Activated naive CD4-positive, alpha-beta T cell treated with anti-CD3 and anti-CD28 coated beads, Interleukin-2, amount 10 ng/mL, durations not matched to agents 7 days and 5 days (primary cell): Measurements from ENCODE around the gene UNC119B.
A peak's percentile ranks its signal among the peaks of the same experiment; 100 is the strongest.

ENCODE experiments used
- CTCF ChIA-PET: fragments of 350-600 bp; sonication (Branson Sonifier 250); formaldehyde crosslinking; loops from one replicate; lab custom pipeline; 2021; ENCODE audit warnings: antibody characterized with exemption; lab: Charles Lee
- DNase-seq: peaks from one replicate; pipeline ENCODE4 v3.0.0-alpha.2; 2020
- H3K27ac Mint-ChIP-seq: one replicate; pipeline ENCODE4 v1.8.0; 2021; ENCODE audit warnings: mild to moderate bottlenecking, moderate library complexity, mixed read lengths
- H3K27me3 Mint-ChIP-seq: one replicate; pipeline ENCODE4 v1.8.0; 2021; ENCODE audit warnings: mild to moderate bottlenecking, mixed read lengths
- H3K36me3 Mint-ChIP-seq: one replicate; pipeline ENCODE4 v1.8.0; 2021; ENCODE audit warnings: mixed read lengths
- H3K4me1 Mint-ChIP-seq: one replicate; pipeline ENCODE4 v1.8.0; 2021; ENCODE audit warnings: mixed read lengths
- H3K4me3 Mint-ChIP-seq: one replicate; pipeline ENCODE4 v1.8.0; 2021; ENCODE audit warnings: mild to moderate bottlenecking, moderate library complexity, mixed read lengths
- H3K9me3 Mint-ChIP-seq: one replicate; pipeline ENCODE4 v1.8.0; 2021; ENCODE audit warnings: mixed read lengths

The UNC119B gene

DNA sequence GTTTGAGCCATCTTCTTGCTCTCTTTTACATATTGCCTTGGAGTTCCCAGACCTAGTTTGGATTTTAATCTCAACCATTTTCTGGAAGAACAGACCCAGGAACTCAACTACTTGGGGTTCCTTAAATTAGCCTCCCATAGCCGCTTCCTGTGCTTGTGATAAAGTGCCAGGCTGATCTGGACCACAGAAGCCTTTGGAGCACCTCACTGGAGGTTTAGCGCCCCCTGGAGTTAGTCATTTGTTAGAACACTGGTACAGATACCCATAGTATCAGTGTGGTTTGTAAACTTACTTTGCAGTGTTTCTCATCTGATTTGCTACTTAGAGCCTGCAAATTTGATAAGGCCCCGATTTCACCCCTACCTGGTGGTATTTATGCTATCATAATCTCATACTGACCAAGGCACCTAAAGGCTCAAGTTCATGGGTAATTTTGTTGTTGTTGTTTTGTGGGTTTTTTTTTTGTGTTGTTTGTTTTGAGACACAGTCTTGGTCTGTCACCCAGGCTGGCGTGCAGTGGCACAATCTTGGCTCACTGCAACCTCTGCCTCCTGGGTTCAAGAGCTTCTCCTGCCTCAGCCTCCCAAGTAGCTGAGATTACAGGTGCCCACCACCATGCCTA is 3.7 kb downstream of the UNC119B start:
- Mint-ChIP-seq H3K36me3 (peaks cover 37% of the 10 kb centered on the region), H3K4me3 (no peak overlapping the region), H3K27me3 (no peaks in the 10 kb centered on the region), H3K27ac (no peak overlapping the region), H3K4me1 (peaks cover 51% of the 10 kb centered on the region), H3K9me3 (no peaks in the 10 kb centered on the region)
- DNase-seq, result peak; percentile 83
- CTCF ChIA-PET, result interaction anchor here (0.8 to 3.3 kb wide), 5 partner anchors 11 to 258 kb away, joined by 3 to 34 read pairs (median 7); partner anchors contain the start of gene ACADS

DNA sequence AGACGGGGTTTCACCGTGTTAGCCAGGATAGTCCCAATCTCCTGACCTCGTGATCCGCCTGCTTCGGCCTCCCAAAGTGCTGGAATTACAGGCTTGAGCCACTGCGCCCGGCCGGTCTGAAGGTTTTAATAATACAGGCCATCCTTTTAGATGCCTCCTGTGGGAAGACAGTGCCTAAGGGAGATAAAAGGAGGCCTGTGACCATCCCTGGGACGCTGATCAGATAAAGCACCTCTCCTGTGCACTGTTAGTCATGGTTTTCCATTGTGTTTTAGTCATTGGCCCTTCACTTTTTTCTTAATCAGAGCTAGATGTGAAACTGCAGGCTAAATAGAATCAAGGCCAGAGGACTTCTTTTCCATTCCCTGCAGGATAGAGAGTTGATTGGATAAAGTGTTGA is 7.8 kb downstream of the UNC119B start:
- Mint-ChIP-seq H3K9me3 (no peaks in the 10 kb centered on the region), H3K36me3 (peaks cover 66% of the 10 kb centered on the region)
- CTCF ChIA-PET, result interaction anchor here (0.9 to 1.3 kb wide), 2 partner anchors 69 to 71 kb away, joined by 3 to 6 read pairs; no protein-coding TSS in a partner anchor

DNA sequence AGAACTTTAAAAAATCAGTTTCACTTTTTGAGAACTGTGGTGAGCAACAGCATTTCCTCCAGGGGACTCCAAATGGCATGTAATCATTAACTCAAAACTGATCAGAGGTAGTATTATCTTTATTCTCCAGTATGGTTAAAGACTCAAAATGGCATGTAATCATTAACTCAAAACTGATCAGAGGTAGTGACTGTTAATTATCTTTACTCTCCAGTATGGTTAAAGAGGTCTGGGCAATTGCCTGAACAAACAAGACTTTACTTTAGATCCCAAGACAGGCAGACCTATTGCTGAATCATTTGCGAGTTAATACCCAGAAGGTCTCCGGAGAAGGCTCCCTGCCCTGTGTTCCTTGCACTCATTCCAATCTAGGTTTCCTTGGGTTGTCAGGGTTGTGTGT is 8.8 kb downstream of the UNC119B start:
- peak overlapping the region; percentile 1 for H3K27ac Mint-ChIP-seq
- no peaks in the 10 kb centered on the region for H3K27me3 Mint-ChIP-seq
- DNase-seq, result no peak
- no peak overlapping the region for H3K4me3 Mint-ChIP-seq
- CTCF ChIA-PET, result interaction anchor here (0.8 kb wide), 1 partner anchor 138 kb away, joined by 3 read pairs; the partner anchor contains the start of gene POP5
- H3K36me3 Mint-ChIP-seq, result peaks cover 63% of the 10 kb centered on the region
- H3K4me1 Mint-ChIP-seq, result peaks cover 27% of the 10 kb centered on the region
- no peaks in the 10 kb centered on the region for H3K9me3 Mint-ChIP-seq

More for the DNA sequence above, 7.8 kb downstream of the UNC119B start:
- no peaks in the 10 kb centered on the region for H3K27me3 Mint-ChIP-seq
- peaks cover 35% of the 10 kb centered on the region for H3K4me1 Mint-ChIP-seq
- no peak for DNase-seq
- no peak overlapping the region for H3K4me3 Mint-ChIP-seq
- no peak overlapping the region for H3K27ac Mint-ChIP-seq

DNA sequence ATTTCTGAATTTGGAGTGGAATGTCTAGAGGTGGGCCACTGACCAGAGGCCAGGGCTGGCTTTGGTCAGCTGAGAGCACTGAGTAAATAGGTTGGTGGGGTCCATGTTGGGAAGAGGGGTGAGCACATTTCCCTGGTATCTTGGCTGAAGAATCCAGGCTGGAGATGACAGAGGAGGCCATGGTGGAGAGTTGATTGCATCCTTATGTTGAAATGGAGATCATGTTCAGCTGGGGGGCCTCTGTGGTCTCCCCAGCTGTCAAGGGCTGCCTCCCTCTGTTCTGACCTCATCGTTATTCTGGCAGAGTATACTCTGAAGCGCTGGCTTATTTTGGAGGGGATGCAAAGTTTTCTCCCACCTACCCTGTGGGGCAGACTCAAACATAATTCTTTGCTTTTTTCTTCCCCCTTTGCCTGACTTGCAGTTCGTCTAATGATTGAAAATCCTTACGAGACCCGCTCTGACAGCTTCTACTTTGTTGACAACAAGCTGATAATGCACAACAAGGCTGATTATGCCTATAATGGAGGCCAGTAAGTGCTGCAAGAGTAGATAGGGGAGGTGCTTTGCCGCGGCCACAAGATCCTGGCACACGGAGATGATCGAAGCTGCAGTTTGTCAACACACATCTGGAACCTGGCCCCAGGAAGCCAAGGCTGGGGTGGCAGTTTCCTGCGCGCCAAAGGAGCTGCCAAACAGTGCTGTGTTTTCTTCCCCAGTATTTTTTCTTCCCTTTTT is 9.4 kb downstream of the UNC119B start:
- CTCF ChIA-PET, result interaction anchor here (0.8 to 2.3 kb wide), 6 partner anchors 8 to 252 kb away, joined by 3 to 9 read pairs (median 4); partner anchors contain the start of genes POP5 and UNC119B
- Mint-ChIP-seq H3K27me3 (no peaks in the 10 kb centered on the region), H3K9me3 (no peaks in the 10 kb centered on the region), H3K36me3 (peaks cover 65% of the 10 kb centered on the region), H3K4me3 (no peak overlapping the region), H3K27ac (peak overlapping the region; percentile 1), H3K4me1 (peaks cover 26% of the 10 kb centered on the region)
- no peak for DNase-seq

DNA sequence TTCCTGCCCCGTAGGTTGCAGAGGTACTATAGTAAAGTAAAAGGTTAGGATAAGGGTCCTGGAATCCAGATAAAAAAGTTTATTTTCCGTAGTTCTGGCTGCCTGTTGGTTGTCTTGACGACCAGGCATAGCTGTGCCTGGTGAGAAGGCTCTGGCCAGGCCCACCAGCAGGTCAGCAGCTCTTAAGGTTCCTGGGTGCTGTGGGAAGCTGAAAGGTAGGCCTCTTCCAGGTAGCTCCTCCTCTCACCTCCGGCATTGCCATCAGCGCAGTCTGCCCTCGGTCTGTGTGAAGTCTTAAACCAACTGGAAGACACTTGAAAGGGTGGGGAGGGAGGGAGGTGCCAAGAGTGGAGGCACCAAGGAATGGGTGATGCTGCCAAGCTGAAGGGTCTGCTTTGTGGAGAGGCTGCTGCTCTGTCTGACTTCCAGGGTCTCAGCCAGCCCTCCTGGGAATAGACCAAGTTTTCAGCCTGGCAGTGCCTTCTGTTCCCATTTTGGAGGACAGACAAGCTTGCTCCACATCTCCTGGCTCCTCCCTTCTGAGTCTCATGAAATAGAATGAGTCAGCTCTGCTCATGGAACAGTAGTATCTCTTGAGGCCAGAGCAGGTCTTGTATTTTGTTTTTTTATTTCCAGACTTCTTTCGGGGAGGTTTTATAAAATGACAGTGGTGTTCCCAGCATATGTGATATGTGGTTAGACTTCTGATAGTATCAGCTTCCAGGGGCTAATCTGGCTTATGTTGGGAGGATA is 10.2 kb downstream of the UNC119B start:
- DNase-seq, result no peak
- peaks cover 32% of the 10 kb centered on the region for H3K4me1 Mint-ChIP-seq
- H3K4me3 Mint-ChIP-seq, result no peak overlapping the region
- H3K27me3 Mint-ChIP-seq, result no peaks in the 10 kb centered on the region
- no peaks in the 10 kb centered on the region for H3K9me3 Mint-ChIP-seq
- CTCF ChIA-PET, result interaction anchor here (0.7 to 2.3 kb wide), 6 partner anchors 9 to 252 kb away, joined by 3 to 9 read pairs (median 4); partner anchors contain the start of gene UNC119B
- H3K36me3 Mint-ChIP-seq, result peaks cover 63% of the 10 kb centered on the region
- no peak overlapping the region for H3K27ac Mint-ChIP-seq

DNA sequence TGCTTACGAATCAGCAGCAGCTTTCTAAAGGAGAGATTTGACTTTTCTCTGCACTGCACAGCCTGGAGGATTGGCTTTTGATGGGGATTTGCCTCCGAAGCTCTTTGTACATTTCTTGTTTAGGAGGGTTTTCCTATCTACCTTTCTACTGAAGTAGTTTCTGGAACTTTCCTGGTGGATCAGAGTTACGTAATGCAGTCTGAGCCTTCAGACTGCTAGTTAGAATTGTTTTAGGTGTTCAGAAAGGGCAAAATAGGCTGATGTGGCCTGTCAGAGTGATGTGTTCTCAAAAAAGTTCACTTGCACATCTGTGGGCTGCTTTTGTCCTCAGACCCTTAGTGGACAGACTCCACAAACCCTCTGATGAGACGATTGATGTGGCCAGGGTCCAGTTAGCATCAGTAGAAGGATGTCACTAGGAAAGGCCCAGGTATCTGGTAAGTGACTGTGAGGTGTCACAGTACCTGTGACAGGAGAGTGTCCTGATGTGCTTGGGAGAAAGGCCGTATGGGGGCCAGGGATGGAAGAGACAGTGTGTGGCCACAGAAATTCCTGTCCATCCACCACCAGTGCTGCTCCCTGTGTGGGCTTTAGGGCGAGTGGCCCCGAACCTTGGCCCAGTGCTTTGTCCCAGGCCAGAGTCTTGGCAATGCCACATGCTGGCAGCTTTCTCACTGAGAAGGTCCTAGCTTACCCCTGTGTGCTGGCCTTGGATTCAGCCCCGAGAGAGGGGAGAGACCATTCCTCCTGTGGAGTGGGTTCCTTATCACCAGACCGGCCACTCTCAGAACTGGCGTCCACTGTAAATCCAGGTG is 10.9 kb downstream of the UNC119B start:
- CTCF ChIA-PET, result interaction anchor here (0.7 to 2.3 kb wide), 6 partner anchors 10 to 223 kb away, joined by 3 to 9 read pairs (median 4); partner anchors contain the start of gene UNC119B
- Mint-ChIP-seq H3K27ac (no peak overlapping the region), H3K4me1 (peaks cover 37% of the 10 kb centered on the region), H3K36me3 (peaks cover 62% of the 10 kb centered on the region), H3K27me3 (no peaks in the 10 kb centered on the region), H3K4me3 (no peak overlapping the region), H3K9me3 (no peaks in the 10 kb centered on the region)
- DNase-seq, result no peak

DNA sequence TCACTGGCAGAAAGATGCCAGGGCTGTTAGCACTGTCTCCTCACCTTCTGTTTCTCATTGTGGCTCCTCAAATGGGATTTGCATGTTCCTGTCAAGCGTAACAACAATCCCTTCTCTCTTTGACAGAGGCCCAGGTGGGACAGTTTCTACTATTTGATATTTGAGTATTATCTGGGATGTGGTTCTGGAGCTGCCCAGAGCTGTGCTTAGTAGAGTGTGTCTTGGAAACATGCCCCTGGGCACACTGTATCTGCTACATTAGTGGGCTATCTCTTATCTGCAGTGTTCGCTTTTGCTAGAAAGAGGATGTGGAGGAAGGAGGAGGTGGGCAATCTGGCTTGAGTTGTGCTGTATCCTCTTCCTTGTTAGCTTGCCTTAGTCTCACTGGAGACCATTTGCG is 11.6 kb downstream of the UNC119B start:
- H3K4me3 Mint-ChIP-seq, result no peak overlapping the region
- H3K4me1 Mint-ChIP-seq, result peaks cover 44% of the 10 kb centered on the region
- CTCF ChIA-PET, result interaction anchor here (1.2 to 2.3 kb wide), 3 partner anchors 11 to 75 kb away, joined by 3 to 9 read pairs (median 5); partner anchors contain the start of gene UNC119B
- H3K9me3 Mint-ChIP-seq, result no peaks in the 10 kb centered on the region
- DNase-seq, result no peak
- peaks cover 55% of the 10 kb centered on the region for H3K36me3 Mint-ChIP-seq
- no peaks in the 10 kb centered on the region for H3K27me3 Mint-ChIP-seq
- H3K27ac Mint-ChIP-seq, result no peak overlapping the region

DNA sequence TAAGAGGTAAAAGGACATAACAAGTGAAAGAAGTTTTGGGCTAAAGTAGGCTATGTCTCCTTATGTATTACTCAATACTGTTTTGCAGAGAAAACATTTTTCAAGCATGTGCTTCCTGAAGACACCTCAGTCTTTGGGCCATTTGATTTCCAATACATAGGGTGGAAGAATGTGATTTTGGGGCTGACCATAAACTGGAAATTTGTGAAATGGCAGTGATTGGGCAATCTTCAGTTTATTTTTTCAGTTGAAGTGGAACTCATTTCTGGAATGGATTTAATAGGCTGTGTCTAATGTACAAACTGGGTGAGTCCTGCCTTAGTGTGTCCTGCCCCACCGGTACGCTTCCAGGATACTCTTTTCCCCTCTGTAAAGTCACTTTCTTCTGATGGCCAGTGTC is 12.5 kb downstream of the UNC119B start:
- H3K4me1 Mint-ChIP-seq, result peaks cover 45% of the 10 kb centered on the region
- CTCF ChIA-PET, result interaction anchor here (1.2 kb wide), 1 partner anchor 76 kb away, joined by 3 read pairs; no protein-coding TSS in a partner anchor
- H3K4me3 Mint-ChIP-seq, result no peak overlapping the region
- H3K27me3 Mint-ChIP-seq, result no peaks in the 10 kb centered on the region
- no peaks in the 10 kb centered on the region for H3K9me3 Mint-ChIP-seq
- peaks cover 50% of the 10 kb centered on the region for H3K36me3 Mint-ChIP-seq
- H3K27ac Mint-ChIP-seq, result no peak overlapping the region
- DNase-seq, result no peak

DNA sequence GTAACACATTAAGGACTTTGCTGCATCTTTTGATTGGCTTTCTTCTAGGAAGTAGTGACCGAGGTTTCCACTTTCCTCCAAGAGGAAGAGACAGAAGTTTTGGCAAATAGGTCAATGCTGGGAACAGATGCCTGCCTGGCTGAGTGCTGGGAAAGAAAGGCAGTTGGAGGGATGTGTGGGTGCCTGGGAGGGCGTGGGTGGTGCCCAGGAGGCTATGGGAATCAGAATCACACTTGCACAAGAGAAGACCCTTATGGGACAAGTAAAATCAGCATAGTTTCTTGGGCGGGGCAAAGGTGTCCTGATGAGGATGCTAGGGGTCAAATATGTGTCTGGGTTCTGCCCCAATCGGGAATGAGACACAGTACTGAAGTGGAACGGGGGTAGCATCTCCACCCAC is 14.5 kb downstream of the UNC119B start:
- no peak for DNase-seq
- peaks cover 28% of the 10 kb centered on the region for H3K4me1 Mint-ChIP-seq
- H3K4me3 Mint-ChIP-seq, result peak overlapping the region; percentile 95
- no peaks in the 10 kb centered on the region for H3K27me3 Mint-ChIP-seq
- CTCF ChIA-PET, result interaction anchor here (0.6 to 1.2 kb wide), 2 partner anchors 76 to 372 kb away, joined by 3 to 5 read pairs; no protein-coding TSS in a partner anchor
- peaks cover 43% of the 10 kb centered on the region for H3K36me3 Mint-ChIP-seq
- no peak overlapping the region for H3K27ac Mint-ChIP-seq
- H3K9me3 Mint-ChIP-seq, result no peaks in the 10 kb centered on the region

DNA sequence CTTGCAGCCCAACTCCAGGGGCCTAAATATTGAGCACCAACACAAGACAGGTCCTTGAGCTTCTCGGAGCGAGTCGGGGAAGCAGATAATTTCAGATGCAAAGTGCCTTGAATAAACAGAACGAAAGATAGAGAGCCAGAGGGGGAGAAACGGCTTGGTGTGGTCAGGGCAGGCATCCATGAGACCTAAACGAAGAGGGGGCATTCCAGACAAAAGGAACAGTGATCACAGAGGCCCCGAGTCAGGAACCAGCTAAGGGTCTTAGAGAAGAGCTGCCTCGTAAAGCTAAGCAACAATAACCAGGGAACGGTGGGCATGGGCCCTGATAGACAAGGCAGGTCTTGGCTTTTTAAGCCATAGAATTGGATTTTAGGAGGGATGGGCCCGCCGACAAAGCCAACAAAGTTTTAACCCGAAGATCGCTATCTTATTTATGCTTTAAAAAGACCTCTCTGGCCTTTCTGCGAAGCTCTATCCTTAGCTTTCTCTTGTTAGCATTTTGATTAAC is 14.9 kb downstream of the UNC119B start:
- peaks cover 40% of the 10 kb centered on the region for H3K36me3 Mint-ChIP-seq
- CTCF ChIA-PET, result interaction anchor here (0.6 to 1.2 kb wide), 3 partner anchors 11 to 372 kb away, joined by 3 to 5 read pairs (median 4); no protein-coding TSS in a partner anchor
- H3K4me1 Mint-ChIP-seq, result peaks cover 25% of the 10 kb centered on the region

DNA sequence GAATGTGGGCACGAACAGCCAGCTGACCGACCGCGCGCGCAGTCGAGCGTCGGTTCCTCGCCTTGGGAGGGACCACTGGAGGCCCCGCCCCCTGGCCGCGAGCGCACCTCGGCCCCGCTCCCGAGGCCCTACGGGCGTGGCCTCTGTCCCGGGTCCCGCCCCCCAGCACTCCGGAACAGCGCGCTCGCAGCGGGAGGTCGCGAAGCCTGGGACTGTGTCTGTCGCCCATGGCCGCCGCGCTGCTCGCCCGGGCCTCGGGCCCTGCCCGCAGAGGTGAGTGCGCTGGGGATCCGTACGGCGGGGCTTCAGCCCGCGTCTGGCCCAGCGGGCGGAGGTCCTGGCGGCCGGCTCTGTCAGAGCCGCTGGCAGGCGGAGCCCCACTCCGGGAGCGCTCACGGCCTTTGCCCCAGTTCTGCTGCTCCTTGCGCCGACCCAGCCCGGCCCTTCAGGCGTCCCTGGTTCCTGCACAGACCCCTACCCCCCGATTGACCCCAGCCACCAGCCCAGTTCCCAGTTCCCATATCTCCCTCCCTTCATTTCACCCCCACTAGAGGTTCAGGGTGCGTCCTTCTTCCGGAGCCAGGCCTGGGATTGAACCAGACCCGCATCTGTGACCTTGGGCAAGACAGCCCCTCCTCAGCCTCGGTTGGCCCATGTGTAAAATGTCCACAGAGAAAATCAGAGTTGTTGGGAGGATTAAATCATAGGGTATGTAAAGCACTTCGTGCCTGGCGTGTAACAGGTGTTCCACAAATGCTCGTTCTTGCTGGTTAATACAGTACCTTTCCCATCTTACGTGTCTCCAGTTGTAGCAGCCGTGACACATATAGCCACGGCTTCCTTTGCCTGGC is 15.6 kb downstream of the UNC119B start, which contains the start of gene ACADS:
TSS of gene ACADS (plus strand) at position 168 of the 851 bp plus-strand sequence. CDS start at position 228, 60 bp downstream.
- Mint-ChIP-seq H3K4me1 (peaks cover 25% of the 10 kb centered on the region), H3K27ac (peak within 1 kb of the TSS; percentile 76), H3K9me3 (no peaks in the 10 kb centered on the region), H3K27me3 (no peaks in the 10 kb centered on the region), H3K36me3 (peaks cover 40% of the 10 kb centered on the region), H3K4me3 (peak within 1 kb of the TSS; percentile 95)
- CTCF ChIA-PET, result interaction anchor here (0.8 to 1.2 kb wide), 2 partner anchors 12 to 77 kb away, joined by 4 to 5 read pairs; no protein-coding TSS in a partner anchor
- peak; percentile 94 for DNase-seq

More for the DNA sequence above, 14.9 kb downstream of the UNC119B start:
- H3K9me3 Mint-ChIP-seq, result no peaks in the 10 kb centered on the region
- H3K27ac Mint-ChIP-seq, result no peak overlapping the region
- no peaks in the 10 kb centered on the region for H3K27me3 Mint-ChIP-seq
- no peak for DNase-seq
- H3K4me3 Mint-ChIP-seq, result peak overlapping the region; percentile 95

DNA sequence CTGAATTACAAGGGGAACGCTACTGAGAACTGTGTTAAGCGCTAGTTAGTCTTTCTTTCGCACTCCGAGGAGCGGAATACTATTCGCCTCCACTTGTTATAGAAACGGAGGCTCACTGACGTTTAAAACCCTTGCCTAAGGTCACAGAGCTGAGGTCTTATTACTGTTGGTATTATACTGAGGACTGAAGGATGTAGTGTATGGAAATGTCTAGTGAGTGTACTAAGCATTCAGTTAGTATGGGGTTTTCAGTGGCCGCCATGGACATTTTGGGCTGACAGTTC is 16.2 kb downstream of the UNC119B start:
- H3K27me3 Mint-ChIP-seq, result no peaks in the 10 kb centered on the region
- CTCF ChIA-PET, result no interaction called here
- peaks cover 36% of the 10 kb centered on the region for H3K36me3 Mint-ChIP-seq
- peaks cover 25% of the 10 kb centered on the region for H3K4me1 Mint-ChIP-seq
- H3K9me3 Mint-ChIP-seq, result no peaks in the 10 kb centered on the region
- H3K27ac Mint-ChIP-seq, result peak overlapping the region; percentile 76
- DNase-seq, result no peak
- H3K4me3 Mint-ChIP-seq, result peak overlapping the region; percentile 95
